SK-N-MC (cell line): ENCODE results near the gene DGKZ.

ENCODE experiments used
- EZH2 ChIP-seq: fragments of 200-600 bp; sonication (generic); IDR thresholded peaks from one replicate; pipeline ENCODE4 v1.6.1; 2017; ENCODE audit warnings: antibody characterized with exemption
- FOXP2 ChIP-seq: optimal IDR thresholded peaks from 2 replicates; pipeline ENCODE3; 2011; ENCODE audit warnings: mild to moderate bottlenecking, moderate library complexity; ENCODE audit not compliant: insufficient read depth; ENCODE audit errors: extremely low read length, control extremely low read depth
- POLR2AphosphoS5 ChIP-seq: IDR thresholded peaks from 2 replicates; pipeline ENCODE4 v1.6.1; 2012; ENCODE audit warnings: mild to moderate bottlenecking, low read depth, low read length, borderline replicate concordance

DNA sequence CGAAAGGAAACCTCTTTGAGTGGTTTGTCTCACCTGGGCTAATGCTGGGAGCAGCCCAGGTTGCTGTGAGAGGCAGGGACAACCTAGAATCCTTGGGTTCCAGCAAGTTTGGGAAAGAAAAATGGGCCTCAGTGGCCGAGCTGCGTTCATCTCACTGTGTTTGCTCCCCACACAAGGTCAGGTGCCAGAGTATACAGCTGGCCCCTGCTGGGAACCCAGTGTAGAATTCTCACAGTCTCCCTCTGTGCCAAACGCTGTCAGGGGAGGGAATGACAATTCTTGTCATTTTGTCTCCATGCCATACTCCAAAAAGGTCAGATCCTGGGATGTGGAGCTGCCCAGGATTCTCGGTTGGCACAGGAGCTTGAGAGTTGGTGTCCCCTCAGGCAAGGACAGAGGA, 4.3 kb downstream of the DGKZ start:
- TF ChIP-seq EZH2, result no peak
- no peak for TF ChIP-seq POLR2AphosphoS5
- no peak for TF ChIP-seq FOXP2
